ENCODE measurements around the gene RPL41.
"Not testable (repeated sequence)": the region's sequence is repeated elsewhere in the genome, so short reads cannot be mapped to it uniquely, and the experiment has no call there.

Gene RPL41

DNA sequence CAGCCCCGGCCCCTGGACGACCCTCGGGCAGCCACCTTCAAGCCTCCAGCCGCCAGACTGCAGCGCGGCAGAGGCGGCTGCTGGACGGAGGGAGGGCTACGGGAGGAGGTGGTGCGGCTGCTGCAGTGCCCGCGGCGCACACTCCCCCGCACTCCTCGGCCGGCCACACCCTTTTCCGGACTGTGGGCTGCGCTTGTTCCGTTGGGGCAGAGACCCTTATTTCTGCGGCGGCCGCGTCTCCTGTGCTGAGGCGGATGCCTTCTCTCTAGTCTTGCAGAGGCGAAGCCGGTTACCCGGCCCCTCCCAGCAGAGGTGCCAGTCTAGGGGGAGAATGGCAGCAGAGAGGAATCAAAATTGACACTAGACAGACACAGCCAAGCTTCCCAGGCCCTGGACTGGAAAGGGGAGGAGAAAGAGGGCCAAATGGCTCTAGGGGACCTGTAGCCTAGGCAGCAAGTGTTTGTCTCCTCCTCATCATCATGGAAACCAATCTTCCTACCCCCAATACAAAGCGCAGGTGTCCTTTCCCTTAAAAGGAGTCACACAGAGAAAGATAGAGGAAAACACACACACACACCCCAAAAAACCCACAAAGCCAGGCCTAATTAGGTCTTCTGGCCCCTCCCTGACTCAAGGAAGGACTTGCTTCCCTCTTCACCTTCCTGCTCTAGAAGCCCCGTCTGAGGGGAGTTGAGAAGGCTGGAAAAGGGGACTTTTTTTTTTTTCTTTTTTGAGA is 12.9 kb downstream of the RPL41 start:
- DNase-seq = peak; percentile 54 to 62

DNA sequence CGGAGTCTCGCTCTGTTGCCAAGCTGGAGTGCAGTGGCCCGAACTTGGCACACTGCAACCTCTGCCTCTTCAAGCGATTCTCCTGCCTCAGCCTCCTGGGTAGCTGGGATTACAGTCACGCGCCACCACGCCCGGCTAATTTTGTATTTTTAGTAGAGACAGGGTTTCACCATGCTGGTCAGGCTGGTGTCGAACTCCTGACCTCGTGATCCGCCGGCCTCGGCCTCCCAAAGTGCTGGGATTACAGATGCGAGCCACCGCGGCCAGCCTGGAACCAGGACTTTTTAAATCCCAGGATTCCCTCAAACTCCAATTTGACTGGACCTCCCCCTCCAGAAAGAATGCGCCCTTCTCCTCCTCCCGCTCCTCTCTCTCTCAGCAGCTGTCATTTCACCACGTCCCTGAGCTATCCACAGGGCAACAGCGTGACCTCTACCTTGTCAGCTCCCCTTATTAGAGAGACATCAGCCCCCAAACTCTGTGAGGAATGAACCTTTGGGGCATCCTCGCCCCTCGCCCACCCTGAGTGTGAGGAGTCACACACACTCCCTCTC is 13.6 kb downstream of the RPL41 start:
- DNase-seq = no peak

DNA sequence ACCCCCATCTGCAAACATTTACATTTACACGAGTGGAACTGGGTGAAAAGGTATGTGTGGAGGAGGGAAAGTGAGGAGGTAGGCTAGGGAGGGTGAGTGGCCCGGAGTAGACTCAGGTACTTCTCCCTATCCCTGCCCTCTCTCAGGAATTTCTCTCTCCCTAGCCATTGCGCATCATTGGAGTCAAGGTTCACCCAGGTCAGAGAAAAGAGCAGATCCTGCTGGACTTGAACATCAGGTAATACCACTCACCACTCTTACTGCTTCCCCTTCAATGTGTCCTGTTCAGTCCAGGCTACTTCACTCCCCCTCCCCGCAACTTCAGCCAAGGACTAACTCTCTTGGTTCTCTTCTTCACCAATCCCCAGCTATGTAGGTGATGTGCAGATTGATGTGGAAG is 14.4 kb downstream of the RPL41 start:
- no peak for DNase-seq

DNA sequence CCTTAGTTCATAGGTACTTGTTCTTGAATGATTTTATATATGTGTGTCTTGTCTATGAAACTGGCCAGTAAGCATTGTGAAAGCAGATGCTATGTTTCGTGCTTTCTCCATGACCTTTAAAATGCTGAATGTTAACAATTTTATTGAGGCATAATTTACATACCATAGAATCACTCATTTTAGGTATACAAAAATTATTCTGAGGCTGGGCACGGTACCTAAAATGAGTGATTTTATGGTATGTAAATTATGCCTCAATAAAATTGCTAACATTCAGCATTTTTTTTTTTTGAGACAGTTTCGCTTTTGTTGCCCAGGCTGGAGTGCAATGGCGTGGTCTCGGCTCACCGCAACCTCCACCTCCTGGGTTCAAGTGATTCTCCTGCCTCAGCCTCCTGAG is 18.5 kb downstream of the RPL41 start:
- DNase-seq = no peak

DNA sequence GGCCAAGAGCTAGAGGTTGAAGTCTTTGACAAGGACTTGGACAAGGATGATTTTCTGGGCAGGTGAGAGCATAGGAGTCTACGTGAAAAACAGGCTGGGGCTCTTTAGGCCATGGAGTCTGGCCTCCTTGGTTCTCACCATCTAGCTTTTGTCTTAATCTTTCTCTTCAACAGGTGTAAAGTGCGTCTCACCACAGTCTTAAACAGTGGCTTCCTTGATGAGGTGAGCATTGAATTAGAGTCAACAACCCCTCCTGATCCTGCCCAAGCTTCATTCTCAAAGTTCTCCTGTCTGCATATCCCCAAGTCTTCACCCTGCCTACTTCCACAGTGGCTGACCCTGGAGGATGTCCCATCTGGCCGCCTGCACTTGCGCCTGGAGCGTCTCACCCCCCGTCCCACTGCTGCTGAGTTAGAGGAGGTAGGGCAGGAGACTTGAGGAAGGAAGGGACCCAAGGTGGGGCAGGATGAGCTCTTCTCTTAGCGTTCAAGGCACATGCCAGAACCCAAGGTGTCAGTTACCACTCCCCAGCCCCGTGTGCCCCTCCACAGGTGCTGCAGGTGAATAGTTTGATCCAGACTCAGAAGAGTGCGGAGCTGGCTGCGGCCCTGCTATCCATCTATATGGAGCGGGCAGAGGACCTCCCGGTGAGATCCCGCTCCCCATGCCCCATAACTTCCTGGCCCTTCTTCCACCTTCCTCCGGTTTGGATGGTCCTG is 21.6 kb downstream of the RPL41 start:
- no peak for DNase-seq

DNA sequence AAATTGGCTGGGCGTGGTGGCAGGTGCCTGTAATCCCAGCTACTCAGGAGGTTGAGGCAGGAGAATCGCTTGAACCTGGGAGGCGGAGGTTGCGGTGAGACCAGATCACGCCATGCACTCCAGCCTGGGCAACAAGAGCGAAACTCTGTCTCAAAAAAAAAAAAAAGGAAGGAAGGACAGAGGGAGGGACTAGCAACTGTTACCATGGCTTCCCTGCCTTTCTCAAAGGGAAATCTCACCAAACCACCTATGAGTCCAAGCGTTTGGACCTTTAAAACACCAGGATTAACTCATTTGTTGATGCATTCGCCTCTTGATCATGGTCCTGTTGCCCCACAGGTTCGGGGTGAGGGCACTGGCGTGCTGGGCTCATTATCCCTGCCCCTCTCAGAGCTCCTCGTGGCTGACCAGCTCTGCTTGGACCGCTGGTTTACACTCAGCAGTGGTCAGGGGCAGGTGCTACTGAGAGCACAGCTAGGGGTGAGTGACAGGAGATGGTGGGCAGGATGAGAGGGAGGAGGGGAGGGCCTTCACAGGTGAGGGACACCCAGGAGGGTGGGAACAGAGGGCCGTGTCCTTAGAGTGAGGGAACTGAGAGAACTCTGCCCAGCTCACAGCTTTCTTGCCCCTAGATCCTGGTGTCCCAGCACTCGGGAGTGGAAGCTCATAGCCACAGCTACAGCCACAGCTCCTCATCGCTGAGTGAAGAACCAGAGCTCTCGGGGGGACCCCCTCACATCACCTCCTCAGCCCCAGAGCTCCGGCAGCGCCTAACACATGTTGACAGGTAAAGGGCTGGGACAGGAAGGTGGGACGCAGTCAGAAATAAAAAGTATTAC is 25.7 kb downstream of the RPL41 start:
- DNase-seq = peak in 1 of 2 donors; percentile 34

DNA sequence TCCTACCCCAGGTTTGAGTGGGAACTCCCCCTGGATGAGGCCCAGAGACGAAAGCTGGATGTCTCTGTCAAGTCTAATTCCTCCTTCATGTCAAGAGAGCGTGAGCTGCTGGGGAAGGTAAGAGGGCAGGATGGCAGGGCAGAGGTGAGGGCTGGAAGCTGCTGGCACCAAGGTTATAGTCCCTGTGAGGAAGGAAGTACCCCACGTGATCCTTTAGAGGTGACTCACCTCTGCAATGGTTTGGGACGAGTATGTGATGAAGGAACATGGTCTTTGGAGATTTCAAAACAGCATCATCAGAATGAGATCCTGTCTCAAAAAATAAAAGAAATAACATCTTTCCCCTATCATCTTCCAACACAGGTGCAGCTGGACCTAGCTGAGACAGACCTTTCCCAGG is 26.8 kb downstream of the RPL41 start:
- DNase-seq = no peak

DNA sequence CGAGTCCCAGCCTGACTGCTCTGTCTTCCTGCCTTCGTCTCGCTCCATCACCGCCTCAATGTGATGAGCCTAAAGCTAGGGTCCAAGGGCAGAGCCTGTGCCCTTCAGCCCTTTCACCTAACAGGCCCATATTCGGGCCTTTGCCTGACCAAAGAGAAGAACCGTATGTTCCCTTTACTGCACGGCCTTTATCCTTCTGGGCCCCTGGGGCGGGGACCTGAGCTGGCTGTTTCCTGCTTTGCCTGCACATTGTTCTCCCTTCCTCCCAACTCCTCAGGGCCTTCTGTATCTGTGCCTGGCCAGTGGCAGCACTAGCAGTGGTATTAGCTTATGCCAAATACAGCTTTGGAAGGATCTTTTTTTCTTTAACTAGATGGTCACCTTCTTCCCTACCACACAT is 27.4 kb downstream of the RPL41 start:
- no peak for DNase-seq

DNA sequence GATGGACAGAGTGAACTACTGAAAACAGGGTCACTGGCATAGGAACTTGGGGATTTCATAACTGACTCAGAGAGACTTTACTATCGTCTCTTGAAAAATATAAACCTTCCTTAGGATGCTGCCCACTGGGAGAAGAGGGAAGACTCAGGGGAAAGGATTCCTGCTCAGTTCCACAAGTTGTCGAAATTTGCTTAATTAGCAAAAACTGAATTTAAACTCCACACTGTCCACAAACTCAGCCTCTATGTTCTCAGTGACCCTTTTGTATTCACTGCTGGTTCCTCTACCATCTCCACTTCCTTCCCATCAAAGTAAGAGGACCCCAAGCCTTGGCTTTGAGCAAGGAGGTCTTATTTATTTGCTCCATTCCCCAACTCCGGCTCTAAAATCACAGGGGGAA is 28.8 kb downstream of the RPL41 start:
- no peak for DNase-seq

DNA sequence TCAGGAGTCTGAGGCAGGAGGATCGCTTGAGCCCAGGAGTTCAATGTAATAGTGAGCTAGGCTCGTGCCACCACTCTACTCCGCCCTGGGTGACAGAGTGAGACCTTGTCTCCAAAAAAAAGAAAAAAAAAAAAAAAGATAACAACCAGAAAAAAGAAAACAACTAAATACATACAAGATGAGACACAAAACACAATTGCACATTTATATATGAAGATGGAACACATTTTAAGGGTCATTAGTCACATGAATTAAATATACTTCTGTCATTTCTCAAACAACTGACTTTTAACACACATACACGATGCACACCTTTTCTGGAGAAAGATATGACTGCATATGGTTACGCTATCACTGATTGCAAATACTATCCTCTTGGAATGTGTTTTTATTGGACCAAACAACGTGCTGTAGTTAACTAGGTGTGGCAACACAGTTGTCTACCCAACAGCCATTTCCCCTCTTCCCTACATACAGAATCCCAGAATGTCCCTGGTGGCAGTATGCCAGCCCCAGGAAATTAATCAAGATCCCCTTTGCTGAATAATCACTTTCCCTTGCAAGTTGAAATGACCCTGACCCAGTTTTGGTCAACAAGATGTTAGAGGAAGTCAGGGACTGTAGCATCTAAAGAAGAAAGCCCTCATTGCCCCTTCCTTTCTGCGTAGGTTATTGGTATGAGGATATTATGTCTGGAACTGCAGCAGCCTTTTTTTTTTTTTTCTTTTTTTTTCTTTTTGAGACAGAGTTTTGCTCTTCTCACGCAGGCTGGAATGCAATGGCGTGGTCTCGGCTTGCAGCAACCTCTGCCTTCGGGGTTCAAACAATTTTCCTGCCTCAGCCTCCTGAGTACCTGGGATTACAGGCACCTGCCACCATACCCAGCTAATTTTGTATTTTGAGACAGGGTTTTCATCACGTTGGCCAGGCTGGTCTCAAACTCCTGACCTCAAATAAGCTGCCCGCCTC is 30.3 kb downstream of the RPL41 start:
- DNase-seq = no peak

DNA sequence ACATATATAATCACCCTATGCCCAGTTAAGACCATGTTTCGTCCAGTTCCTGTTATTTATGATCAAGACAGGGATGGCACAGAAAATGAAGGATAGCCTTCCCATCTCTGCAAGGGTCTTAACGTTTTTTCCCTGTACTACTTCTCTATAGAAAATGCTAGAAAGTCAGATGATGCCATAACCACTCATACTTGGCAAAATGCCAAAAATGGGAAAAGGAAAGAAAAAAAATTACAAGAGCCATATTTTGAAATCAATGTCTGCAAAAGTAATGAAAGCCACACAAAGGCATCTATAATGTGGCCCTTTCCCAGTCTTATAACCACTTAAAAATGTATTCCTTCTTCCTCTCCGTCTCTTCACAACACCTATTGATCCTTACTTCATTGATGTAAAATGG is 34.1 kb downstream of the RPL41 start:
- peak; percentile 55 to 77 for DNase-seq

DNA sequence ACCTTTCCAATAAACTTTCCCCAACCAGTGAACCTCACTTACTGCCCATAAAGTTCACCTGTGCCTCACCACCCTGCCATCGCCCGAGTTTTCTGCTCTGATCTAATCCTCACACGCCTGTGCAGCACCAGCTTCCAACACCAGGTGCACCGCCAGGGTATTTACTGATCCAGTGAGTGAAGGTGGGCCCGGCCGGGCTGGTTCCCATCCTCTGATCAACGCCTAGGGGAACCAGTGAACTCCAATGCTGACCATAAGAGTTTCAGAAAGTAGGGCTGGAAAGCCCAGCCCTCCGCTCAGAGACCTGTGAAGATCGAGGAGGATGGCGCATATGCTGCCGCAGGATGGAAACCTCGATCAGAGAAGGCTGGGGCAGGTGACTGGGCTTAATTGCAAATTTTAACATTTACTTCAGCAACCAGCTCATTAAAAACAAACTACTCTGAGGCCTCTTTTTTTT is 35.3 kb downstream of the RPL41 start:
- DNase-seq = no peak

DNA sequence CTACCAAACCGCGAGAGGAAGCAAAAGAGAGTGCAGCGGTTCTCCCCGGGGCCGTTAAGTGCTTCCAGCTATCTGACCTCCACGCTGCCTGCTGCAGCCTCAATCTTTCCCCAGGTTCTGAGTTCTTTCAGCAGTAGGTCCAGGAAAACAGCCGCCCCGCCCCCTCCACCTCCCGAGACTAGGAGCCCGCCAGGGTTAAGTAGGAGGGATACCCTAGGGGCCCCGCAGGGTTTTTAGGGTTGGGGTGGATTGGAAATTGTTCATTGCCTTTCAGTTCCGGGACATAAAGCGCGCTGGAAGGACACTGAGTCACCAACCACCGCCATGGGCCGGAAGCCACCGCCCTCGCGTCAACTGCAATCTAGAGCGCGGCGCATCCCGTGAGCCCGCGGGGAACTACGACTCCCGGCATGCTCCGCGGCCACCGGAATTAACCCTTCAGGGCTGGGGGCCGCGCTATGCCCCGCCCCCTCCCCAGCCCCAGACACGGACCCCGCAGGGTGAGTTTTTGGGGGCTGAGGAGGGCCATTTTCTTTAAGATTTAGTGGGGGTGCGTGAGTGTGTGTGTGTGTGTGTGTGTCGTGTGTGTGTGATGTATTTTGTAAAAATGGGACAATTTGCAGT is 35.8 kb downstream of the RPL41 start, which contains the start of gene MYL6B:
Gene MYL6B (plus strand): TSS at position 456 of the 624 bp plus-strand sequence. CDS start 1,332 bp downstream, outside the sequence.
- DNase-seq = peak; percentile 87 to 95

DNA sequence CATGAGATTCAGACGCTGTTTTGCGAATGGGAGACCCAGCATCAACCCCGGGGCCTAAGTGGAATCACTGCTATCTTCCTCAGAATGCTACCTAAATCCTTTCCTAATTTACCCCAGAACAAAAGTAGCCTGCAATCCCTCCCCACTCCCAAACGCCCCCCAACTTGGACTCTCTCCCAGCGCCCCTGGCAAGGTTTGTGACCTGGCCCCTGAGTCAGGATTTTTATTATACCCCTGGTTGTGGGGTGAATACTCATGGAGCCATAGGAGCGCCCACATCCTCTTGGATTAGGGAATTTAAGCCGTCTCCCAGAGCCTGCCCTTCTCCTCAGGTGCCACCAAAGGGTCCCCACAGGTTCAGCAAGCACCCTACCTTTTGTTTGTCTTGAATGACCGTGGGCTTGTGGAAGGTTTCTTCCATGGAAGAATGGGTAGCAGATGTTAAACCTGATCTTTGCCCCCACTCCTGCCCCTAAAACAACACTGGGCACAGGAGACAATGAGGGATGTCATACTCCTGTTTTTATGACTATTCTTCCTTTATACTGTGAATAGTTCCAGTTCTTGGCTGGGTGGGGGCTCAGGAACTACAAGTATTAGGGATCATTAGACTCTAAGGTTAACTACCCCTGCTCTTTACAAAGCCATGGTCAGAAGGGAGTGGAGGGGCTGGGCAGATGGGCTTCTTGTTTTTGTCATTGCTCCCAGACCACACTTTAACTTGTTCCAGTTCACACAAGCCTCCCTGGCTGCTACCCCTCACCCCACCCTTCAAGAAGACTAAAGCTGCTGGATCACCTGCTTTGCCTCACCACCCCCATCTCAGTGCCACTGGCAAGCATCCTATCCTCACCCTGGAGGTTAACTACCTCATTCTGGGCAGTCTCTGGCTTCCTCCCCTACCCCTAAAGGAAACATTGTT is 36.6 kb downstream of the RPL41 start:
- no peak for DNase-seq

DNA sequence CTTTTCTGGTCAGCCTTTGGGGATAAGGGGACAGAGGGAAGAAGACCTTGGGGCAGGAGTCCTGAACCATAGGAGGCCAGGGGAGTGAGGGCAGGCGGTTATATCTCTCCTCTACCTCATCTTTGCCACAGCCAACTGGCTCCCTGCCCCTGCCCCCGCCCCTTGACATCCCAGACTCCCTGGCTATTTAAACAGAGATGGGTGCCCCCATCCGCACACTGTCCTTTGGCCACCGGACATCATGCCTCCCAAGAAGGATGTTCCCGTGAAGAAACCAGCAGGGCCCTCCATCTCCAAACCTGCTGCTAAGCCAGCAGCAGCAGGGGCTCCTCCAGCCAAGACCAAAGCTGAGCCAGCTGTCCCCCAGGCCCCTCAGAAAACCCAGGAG is 37.2 kb downstream of the RPL41 start:
- no peak for DNase-seq

DNA sequence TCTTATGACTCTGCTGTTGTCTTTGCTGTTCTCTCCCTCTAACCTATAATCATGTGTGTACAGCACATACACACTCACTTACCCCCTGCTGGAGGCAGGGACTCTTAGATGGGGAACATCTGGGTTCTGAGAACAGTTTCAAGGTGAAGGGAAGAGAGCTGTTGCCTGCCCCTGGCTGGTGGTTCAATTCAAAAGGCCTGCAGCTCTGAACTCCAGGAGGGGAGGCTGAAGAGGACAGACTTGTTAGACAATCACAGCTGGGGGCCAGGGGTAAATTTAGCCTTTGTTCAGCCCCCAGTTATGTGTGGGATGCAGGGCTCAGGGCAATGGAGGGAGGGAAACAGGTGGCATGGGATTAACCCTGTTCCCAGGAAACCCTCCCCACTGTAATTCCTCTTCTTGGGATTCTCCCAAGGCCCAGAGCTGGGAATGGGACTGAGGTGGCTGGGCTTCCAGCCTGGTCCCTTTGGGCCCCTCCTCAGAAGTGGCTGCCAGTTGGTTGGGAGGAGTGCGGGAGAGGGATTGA is 37.9 kb downstream of the RPL41 start:
- no peak for DNase-seq

DNA sequence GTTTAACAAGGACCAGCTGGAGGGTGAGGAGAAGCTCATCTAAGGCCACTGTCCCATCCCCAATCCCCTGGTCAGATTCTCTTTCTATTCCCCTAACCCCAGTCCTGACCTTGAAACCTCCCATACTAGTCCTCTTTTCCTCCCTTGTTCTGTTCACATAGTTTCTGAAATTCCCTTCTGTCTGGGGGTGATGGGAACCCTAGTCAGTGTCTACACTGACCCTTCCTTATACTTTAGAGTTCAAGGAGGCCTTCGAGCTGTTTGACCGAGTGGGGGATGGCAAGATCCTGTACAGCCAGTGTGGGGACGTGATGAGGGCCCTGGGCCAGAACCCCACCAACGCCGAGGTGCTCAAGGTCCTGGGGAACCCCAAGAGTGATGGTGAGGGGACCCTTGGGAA is 38.4 kb downstream of the RPL41 start:
- no peak for DNase-seq

DNA sequence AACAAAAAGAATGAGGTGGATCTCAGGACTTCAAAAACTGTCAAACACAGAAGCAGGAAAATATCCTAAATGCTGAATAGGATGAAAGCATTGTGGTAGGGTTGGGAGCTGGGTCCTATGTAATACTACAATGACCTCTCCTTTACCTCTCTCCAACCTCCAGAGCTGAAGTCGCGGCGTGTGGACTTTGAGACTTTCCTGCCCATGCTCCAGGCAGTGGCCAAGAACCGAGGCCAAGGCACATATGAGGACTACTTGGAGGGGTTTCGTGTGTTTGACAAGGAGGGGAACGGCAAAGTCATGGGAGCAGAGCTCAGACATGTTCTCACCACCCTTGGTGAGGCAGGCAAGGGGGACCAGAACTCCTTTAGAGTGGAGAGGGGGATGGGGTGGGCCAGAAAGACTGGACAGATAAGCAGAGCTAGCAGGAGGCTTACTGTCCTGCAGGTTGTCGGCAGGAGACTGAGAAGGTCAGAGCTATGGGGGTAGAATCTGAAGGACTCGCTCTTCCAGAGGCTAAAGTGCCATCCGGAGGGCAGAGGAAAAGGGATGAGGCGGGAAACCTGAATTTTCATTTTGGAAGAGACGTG is 38.9 kb downstream of the RPL41 start:
- DNase-seq = no peak

DNA sequence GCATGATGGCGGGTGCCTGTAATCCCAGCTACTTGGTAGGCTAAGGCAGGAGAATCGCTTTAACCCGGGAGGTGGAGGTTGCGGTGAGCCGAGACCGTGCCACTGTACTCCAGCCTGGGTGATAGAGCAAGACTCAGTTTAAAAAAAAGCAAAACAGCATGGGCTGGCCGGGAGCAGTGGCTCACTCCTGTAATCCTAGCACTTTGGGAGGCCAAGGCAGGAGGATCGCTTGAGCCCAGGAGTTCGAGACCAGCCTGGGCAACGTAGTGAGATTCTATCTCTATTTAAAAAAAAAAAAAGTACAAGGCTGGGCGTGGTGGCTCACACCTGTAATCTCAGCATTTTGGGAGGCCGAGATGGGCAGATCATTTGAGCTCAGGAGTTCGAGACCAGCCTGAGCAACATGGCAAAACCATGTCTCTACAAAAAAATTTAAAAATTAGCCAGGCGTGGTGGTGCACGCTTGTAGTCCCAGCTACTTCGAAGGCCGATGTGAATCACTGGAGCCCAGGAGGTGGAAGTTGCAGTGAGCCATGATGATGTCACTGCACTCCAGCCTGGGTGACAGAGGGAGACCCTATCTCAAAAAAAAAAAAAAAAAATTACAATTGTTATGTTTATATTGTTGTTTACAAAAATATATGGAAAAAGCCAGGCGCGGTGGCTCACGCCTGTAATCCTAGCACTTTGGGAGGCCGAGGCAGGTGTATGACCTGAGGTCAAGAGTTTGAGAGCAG is 40.2 kb downstream of the RPL41 start:
- not testable (repeated sequence) for DNase-seq
